Mesodermal cell (in vitro differentiated cells): Measurements from ENCODE around the gene PSTPIP1.

ENCODE experiments used
- H3K27ac ChIP-seq: 2 replicates; pipeline ENCODE4 v1.7.0; 2013; ENCODE audit warnings: mild to moderate bottlenecking, low read depth, low read length, moderate library complexity; ENCODE audit not compliant: severe bottlenecking
- H3K36me3 ChIP-seq: 2 replicates; pipeline ENCODE4 v1.7.1; 2013; ENCODE audit warnings: mild to moderate bottlenecking, low read length, moderate library complexity; ENCODE audit not compliant: control insufficient read depth, insufficient read depth
- H3K4me1 ChIP-seq: one replicate; pipeline ENCODE4 v1.7.1; 2013; ENCODE audit warnings: mild to moderate bottlenecking, low read length; ENCODE audit not compliant: insufficient read depth, control insufficient read depth, poor library complexity, severe bottlenecking
- H3K4me3 ChIP-seq: 2 replicates; pipeline ENCODE4 v1.7.0; 2013; ENCODE audit warnings: low read length, control low read depth, mild to moderate bottlenecking; ENCODE audit not compliant: insufficient read depth, poor library complexity, severe bottlenecking; ENCODE audit errors: extremely low read depth
- H3K9me3 ChIP-seq: 2 replicates; pipeline ENCODE4 v1.7.1; 2013; ENCODE audit warnings: mild to moderate bottlenecking, low read length, moderate library complexity; ENCODE audit not compliant: control insufficient read depth
- WGBS, 2 experiments: methylation state at CpG; one replicate each; pipeline ENCODE4 v1.1.5; 2013; ENCODE audit warnings: missing lambda C conversion rate in 2 of 2; ENCODE audit not compliant: insufficient coverage in 2 of 2; 5-methylcytosine and 5-hydroxymethylcytosine counted together

The PSTPIP1 gene

GRCh38 chr15:77014132-77015081 is 19.5 kb downstream of the PSTPIP1 start:
- no peak overlapping the region for H3K4me3 ChIP-seq
- no peaks in the 10 kb centered on the region for H3K36me3 ChIP-seq
- H3K9me3 ChIP-seq, result no peaks in the 10 kb centered on the region
- 86 to 88% methylated on average over 16 to 17 of the region's 23 CpGs for WGBS, 2 experiments
- no peaks in the 10 kb centered on the region for H3K4me1 ChIP-seq
- no peak overlapping the region for H3K27ac ChIP-seq

DNA sequence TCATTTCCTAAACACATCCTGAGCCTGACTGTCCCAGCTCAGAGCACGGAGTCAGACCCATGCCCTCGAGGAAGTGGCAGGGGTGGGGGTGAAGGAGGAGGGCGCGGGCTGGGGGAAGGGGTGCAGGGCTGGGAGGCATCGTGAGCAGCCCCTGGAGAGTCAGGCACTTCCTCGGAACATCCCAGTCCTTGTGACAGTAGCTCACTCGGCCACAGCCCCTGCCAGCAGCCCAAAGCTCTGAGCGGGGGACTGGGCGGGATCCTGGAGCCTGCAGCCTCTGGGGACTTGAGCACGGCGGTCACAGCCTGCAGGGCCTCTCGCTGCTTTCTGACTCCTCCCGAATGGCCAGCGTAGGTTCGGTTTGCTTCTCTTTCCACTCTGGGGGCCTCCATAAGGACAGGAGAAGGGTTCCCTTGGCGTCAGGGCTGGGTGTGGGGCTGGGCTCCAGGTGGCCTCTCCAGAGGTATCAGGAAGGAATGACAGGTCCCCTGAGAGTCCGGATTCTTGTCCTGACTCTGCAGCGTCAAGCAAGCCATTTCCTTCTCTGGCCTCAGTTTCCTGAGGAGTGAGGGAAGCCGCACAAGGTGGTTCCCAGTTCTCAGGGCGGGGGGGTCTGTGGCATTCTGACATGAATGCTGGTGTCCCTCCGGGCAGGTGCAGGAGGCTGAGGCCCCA is 20.9 kb downstream of the PSTPIP1 start:
- no peaks in the 10 kb centered on the region for H3K4me1 ChIP-seq
- no peaks in the 10 kb centered on the region for H3K36me3 ChIP-seq
- no peak overlapping the region for H3K27ac ChIP-seq
- no peaks in the 10 kb centered on the region for H3K9me3 ChIP-seq
- H3K4me3 ChIP-seq, result no peak overlapping the region
- WGBS, 2 experiments, result 82 to 84% methylated on average over 18 to 19 of the region's 21 CpGs

DNA sequence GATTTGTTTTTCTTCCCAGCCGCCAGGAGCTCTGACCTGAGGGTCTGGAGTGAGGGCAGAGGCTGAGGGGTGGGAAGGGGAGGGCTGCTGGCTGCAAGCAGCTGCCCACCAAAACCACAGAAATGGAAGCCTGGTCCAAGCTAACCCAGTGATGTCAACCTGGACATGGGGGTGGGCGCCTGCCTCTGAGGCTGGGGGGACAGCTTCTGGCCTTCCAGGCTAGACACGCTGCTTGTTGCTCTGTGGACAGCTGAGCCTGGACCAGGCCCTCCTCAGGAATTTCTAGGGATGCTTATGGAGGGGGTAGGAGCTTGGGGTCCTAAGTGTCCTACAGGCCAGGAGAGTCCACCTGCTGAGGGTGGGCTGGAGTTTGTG is 21.4 kb downstream of the PSTPIP1 start:
- Histone ChIP-seq H3K27ac (no peak overlapping the region), H3K9me3 (no peaks in the 10 kb centered on the region), H3K4me1 (no peaks in the 10 kb centered on the region), H3K4me3 (no peak overlapping the region), H3K36me3 (no peaks in the 10 kb centered on the region)
- 100% methylated on average over 1 of the region's 3 CpGs; no CpG with 5 or more reads in 1 of the 2 experiments for WGBS, 2 experiments

GRCh38 chr15:77017091-77017660 is 22.2 kb downstream of the PSTPIP1 start:
- H3K4me1 ChIP-seq, result peaks cover 6% of the 10 kb centered on the region
- H3K4me3 ChIP-seq, result no peak overlapping the region
- 89 to 96% methylated on average over 7 of the region's 7 CpGs for WGBS, 2 experiments

GRCh38 chr15:77017761-77018720 is 23.1 kb downstream of the PSTPIP1 start:
- H3K36me3 ChIP-seq, result no peaks in the 10 kb centered on the region
- H3K9me3 ChIP-seq, result no peaks in the 10 kb centered on the region
- H3K4me3 ChIP-seq, result no peak overlapping the region
- peaks cover 6% of the 10 kb centered on the region for H3K4me1 ChIP-seq
- 89 to 98% methylated on average over 18 to 19 of the region's 20 CpGs for WGBS, 2 experiments
- H3K27ac ChIP-seq, result no peak overlapping the region

More at GRCh38 chr15:77017091-77017660, 22.2 kb downstream of the PSTPIP1 start:
- no peaks in the 10 kb centered on the region for H3K36me3 ChIP-seq
- no peak overlapping the region for H3K27ac ChIP-seq
- no peaks in the 10 kb centered on the region for H3K9me3 ChIP-seq

DNA sequence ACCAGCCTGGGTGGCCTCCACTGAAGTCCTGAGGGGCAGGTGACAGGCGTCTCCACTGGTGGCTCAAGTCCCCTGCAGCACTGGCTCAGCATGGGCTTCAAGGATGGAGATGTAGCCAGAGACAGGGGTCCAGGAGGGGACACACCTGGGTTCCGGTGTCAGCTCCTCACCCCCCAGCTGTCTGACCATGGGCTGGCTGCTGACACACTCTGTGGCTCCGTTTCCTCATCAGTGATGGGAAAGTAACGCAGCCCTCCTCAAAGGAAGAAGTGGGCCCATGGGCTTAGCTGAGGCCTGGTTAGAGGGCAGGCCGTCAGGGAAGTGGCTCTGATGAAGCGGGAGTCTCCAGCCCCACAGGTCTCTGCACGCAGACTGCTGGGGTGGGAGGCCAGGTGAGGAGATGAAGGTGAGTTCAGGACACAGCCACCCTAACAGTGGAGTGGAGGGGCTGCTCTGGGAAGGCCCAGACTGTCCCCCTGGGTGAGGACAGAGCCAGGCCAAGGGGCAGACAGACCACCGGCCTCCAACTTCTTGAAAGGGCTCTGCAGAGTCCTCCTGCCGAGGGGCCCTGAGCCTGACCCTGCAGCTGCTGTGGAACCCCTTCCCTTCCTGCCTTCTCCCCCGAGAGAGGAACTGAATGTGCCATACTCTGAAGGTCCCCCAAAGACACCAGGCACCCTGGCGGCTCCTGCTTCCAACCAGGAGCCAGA is 24.0 kb downstream of the PSTPIP1 start:
- Histone ChIP-seq H3K9me3 (no peaks in the 10 kb centered on the region), H3K4me1 (peaks cover 6% of the 10 kb centered on the region), H3K4me3 (no peak overlapping the region), H3K27ac (no peak overlapping the region), H3K36me3 (no peaks in the 10 kb centered on the region)
- 84 to 93% methylated on average over 9 to 11 of the region's 11 CpGs for WGBS, 2 experiments

DNA sequence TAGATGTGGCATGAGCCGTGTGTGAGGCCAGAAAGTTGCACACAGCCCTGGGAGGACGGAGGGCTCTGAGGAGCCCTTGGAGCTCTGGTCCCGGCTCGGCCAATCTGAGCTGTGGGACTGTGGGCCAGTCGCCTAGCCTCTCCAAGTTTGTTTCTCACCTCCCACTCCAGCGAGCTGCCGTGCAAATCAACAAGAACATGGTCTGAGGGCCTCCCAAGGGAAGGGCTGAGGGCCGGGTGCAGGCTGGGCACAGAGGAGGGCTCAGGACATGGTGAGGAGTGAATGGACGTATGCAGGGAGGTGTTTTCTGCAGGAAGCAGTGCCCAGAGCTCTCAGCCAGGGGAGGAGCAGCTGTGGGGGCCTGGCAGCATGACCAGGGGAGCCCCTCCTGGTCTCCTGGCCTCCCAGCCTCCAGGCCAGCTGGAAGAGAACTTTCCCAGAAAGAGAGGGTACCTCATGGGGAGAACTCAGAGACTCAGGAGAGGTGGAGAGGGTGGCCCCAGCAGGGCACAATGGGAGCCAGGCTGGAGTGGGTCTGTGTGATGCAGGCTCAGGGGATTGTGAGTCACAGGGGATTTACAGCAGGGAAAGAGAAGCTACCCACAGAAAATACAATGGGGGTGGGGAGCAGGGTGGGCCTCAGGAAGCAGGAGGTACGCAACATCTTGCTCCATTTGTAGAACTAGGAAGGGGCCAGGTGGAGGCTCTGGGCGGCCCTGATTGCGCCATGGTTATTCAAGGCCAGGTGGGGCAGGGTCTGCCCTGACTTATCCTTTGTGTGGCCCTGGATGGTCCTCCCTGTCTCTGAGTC is 24.8 kb downstream of the PSTPIP1 start:
- WGBS, 2 experiments, result 87 to 89% methylated on average over 6 to 11 of the region's 12 CpGs
- Histone ChIP-seq H3K36me3 (no peaks in the 10 kb centered on the region), H3K4me3 (no peak overlapping the region), H3K4me1 (peaks cover 6% of the 10 kb centered on the region), H3K27ac (no peak overlapping the region), H3K9me3 (no peaks in the 10 kb centered on the region)

DNA sequence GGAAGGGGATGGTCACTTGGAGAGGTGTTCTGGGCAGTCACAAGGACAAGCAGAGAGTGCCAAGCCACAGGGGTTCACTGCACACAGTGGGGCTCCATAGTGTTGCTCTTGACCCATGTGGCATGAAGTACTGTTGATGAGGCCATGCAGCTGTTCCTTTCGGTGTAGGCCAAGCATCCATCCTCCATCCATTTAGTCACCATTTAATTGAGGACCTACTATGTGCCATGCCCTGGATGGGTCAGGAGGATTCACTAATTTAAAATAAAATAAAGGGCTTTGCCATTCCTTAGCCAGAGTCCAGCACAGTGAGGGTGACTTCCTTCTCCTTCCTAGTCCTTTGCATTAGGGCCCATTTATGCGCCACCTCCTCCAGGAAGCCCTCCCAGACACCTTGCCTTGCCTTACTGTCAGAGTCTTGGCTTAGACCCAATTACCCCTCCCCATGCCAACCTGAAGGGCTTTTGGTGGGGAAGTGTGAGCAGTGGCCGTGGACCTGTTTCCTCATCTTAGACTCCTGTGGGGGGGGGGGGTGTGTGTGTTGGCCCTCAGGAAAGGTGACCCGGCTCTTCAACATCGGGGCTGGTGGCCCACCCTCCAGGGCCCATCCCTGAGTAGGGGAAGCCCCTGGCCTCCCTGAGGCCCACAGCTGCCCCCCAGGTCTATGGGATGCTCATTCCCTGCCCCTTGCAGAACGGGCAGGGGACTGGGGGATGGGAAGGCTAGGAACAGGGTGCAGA is 25.6 kb downstream of the PSTPIP1 start:
- H3K9me3 ChIP-seq, result no peaks in the 10 kb centered on the region
- H3K36me3 ChIP-seq, result no peaks in the 10 kb centered on the region
- no peak overlapping the region for H3K4me3 ChIP-seq
- WGBS, 2 experiments, result 90 to 100% methylated on average over 2 of the region's 6 CpGs
- H3K27ac ChIP-seq, result no peak overlapping the region
- peaks cover 6% of the 10 kb centered on the region for H3K4me1 ChIP-seq

DNA sequence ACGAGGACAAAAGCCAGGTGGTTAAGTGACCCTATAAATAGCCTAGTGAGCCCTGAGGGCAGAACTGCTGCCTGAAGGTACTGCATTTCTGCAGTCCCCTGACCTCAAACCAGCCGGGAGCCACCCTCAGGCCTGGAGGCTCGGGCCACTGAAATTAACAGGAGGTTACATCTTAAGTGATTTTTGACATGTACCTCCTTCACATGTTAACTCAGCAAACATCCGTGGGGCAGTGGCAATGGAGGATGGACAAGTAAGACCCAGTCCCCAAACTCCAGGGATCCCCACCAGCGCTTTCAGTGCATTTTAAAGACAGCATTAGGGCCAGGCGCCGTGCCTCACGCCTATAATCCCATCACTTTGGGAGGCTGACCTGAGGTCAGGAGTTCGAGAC is 26.2 kb downstream of the PSTPIP1 start:
- Histone ChIP-seq H3K4me3 (no peak overlapping the region), H3K4me1 (peaks cover 6% of the 10 kb centered on the region), H3K9me3 (no peaks in the 10 kb centered on the region), H3K36me3 (no peaks in the 10 kb centered on the region), H3K27ac (no peak overlapping the region)
- 86 to 95% methylated on average over 6 to 9 of the region's 9 CpGs for WGBS, 2 experiments
